Transverse colon (tissue), 4 donors: ENCODE results near the gene RPE. TPM values are rescaled to one million over a fixed set of nuclear protein-coding genes. Genes with fewer than 3 reads are reported as not detected.

Experiments used
- DNase-seq: peaks from one replicate; pipeline ENCODE4 v3.0.0-alpha.2; 2019
- H3K27ac ChIP-seq, 4 donors: fragments of 200-600 bp; sonication (generic); 2 replicates each; pipeline ENCODE4 v1.5.1; 2016 to 2018; ENCODE audit warnings: inconsistent platforms in 4 of 4
- H3K27me3 ChIP-seq: fragments of 200-600 bp; sonication (generic); 2 replicates; pipeline ENCODE4 v1.5.1; 2017; ENCODE audit warnings: inconsistent platforms
- H3K36me3 ChIP-seq, 4 donors: fragments of 200-600 bp; sonication (generic); 2 replicates each; pipeline ENCODE4 v1.5.1; 2017 to 2019; ENCODE audit warnings: inconsistent platforms in 4 of 4
- H3K4me1 ChIP-seq, 4 donors: fragments of 200-600 bp; sonication (generic); 2 replicates each; pipeline ENCODE4 v1.5.1; 2017 to 2020; ENCODE audit warnings: inconsistent platforms in 4 of 4
- H3K4me3 ChIP-seq, 4 donors: fragments of 200-600 bp; sonication (generic); 1 replicate in 1 of 4; 2 replicates in 3 of 4; pipeline versions ENCODE4 v1.5.1 to v1.6.1; 2017 to 2019; ENCODE audit warnings: inconsistent platforms in 4 of 4
- H3K9me3 ChIP-seq, 2 donors: fragments of 200-600 bp; sonication (generic); 2 replicates each; pipeline ENCODE4 v1.5.1; 2017 to 2019; ENCODE audit warnings: inconsistent platforms in 2 of 2
- EP300 ChIP-seq: sonication (generic); formaldehyde crosslinking; IDR thresholded peaks from one replicate; pipeline ENCODE4 v1.6.1; 2017; ENCODE audit warnings: antibody characterized with exemption, low read depth
- POLR2A ChIP-seq: fragments of 450-650 bp; IDR thresholded peaks from one replicate; pipeline ENCODE4 v1.6.1; 2016; ENCODE audit warnings: antibody characterized with exemption, mild to moderate bottlenecking, moderate library complexity
- POLR2AphosphoS5 ChIP-seq, 3 donors: sonication (generic); formaldehyde crosslinking; IDR thresholded peaks; one replicate each; pipeline ENCODE4 v1.6.1; 2016; ENCODE audit warnings: antibody characterized with exemption in 3 of 3
- WGBS, 2 donors: methylation state at CpG; one replicate each; pipeline ENCODE4 v1.1.5; 2018; ENCODE audit warnings: low coverage in 1 of 2; 5-methylcytosine and 5-hydroxymethylcytosine counted together
- in situ Hi-C, 4 donors: fragments of 200-750 bp; cut with MboI; loops; one replicate each; pipeline versions ENCODE4 v1.15.0 to v1.15.1; 2017; ENCODE audit warnings: low sequenced_read_pairs in 3 of 4, low pct_ligation_motif_present in 1 of 4, low pct_unique_long_range_greater_than_20kb in 1 of 4
- intact Hi-C: fragments of 100-400 bp; cut with DNase I; formaldehyde crosslinking; loops from one replicate; pipeline ENCODE4 v1.15.1; 2023; ENCODE audit warnings: low total_unique reads
- total RNA-seq, 4 donors: library from RNA; depleted of rRNA; stranded (reverse); fragments of >200 nt; gene quantifications; one replicate each; pipeline ENCODE4 v1.1.0, GENCODE V29; 2016
- TF ChIP-seq, protein P1 (sequence below), 5 experiments: fragments of 200-600 bp in 3 of 5; fragments of 450-650 bp in 2 of 5; sonication (generic) in 3 of 5; IDR thresholded peaks; 1 replicate in 2 of 5; 2 replicates in 3 of 5; pipeline ENCODE4 v1.5.1; 2016 to 2017; ENCODE audit warnings: antibody characterized with exemption in 5 of 5, inconsistent platforms in 3 of 5, mild to moderate bottlenecking in 2 of 5, moderate library complexity in 1 of 5

RPE gene
- total RNA-seq, 4 donors from 2014 or later = 13.1 to 50.0 (median 30.1) TPM

DNA sequence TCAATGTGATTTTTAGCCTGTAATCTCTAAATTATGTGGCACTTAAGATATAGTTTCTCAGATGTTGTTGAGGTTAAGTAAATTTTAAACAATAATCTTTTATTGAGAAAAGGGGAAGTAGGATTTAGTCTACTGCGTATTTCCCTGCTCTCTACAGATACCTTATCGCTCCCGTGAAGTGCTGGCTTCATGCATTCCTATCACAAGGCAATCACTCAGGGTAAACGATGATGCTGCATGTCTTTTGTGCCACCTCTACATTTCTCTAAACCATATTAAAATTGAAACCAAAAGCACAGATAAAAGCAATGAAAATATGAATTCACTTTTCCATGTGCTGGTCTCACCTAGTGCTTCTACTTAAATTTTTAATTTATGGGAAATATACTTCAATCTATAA lies 14.4 kb upstream of the RPE start:
- Histone ChIP-seq H3K36me3 (no peaks in the 10 kb centered on the region), H3K27ac (no peak overlapping the region), H3K4me3 (no peak overlapping the region), H3K27me3 (no peaks in the 10 kb centered on the region), H3K9me3 (no peaks in the 10 kb centered on the region), H3K4me1 (no peaks in the 10 kb centered on the region)
- DNase-seq = no peak
- in situ Hi-C loops = no loop called here
- TF ChIP-seq POLR2A = no peak
- TF ChIP-seq EP300 = no peak
- TF ChIP-seq POLR2AphosphoS5 (IDR thresholded peaks at IDR 0.05) = no peak
- TF ChIP-seq, protein P1, sequence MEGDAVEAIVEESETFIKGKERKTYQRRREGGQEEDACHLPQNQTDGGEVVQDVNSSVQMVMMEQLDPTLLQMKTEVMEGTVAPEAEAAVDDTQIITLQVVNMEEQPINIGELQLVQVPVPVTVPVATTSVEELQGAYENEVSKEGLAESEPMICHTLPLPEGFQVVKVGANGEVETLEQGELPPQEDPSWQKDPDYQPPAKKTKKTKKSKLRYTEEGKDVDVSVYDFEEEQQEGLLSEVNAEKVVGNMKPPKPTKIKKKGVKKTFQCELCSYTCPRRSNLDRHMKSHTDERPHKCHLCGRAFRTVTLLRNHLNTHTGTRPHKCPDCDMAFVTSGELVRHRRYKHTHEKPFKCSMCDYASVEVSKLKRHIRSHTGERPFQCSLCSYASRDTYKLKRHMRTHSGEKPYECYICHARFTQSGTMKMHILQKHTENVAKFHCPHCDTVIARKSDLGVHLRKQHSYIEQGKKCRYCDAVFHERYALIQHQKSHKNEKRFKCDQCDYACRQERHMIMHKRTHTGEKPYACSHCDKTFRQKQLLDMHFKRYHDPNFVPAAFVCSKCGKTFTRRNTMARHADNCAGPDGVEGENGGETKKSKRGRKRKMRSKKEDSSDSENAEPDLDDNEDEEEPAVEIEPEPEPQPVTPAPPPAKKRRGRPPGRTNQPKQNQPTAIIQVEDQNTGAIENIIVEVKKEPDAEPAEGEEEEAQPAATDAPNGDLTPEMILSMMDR (IDR thresholded peaks at IDR 0.05) = no peak
- 38 to 62% methylated on average over 4 of the region's 4 CpGs for WGBS, 2 donors
- intact Hi-C loops = no loop called here

DNA sequence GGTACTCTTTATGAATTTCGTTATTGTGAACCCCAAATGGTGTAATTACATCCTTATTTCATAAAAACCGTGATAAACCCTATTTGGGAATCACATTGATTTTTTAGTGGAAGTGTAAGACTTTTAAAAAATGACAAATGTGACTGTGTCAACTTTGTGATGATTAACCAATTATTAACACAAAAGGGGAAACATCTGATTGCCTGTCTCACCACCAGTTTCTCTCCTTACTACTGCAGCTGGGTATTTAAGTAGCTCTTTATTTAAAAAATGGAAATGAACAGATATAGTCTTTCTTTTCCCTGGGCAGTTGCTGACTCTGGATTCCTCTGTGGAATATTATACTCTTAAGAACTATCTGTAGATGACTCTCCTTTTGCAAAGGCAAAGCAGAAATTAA lies 11.6 kb upstream of the RPE start:
- TF ChIP-seq POLR2AphosphoS5 (IDR thresholded peaks at IDR 0.05) (no peak), EP300 (no peak), POLR2A (no peak)
- TF ChIP-seq, protein P1 (IDR thresholded peaks at IDR 0.05) = no peak
- WGBS, 2 donors = 52 to 78% methylated on average over 2 of the region's 2 CpGs
- Histone ChIP-seq H3K4me1 (no peaks in the 10 kb centered on the region), H3K27me3 (no peaks in the 10 kb centered on the region), H3K36me3 (no peaks in the 10 kb centered on the region), H3K27ac (no peak overlapping the region), H3K9me3 (no peaks in the 10 kb centered on the region), H3K4me3 (no peak overlapping the region)
- intact Hi-C loops = no loop called here
- in situ Hi-C loops = loop anchor here in 1 of 4 donors (10.0 kb wide), 1 partner anchor 184 kb away; the partner anchor contains the start of gene KANSL1L
- DNase-seq = no peak

DNA sequence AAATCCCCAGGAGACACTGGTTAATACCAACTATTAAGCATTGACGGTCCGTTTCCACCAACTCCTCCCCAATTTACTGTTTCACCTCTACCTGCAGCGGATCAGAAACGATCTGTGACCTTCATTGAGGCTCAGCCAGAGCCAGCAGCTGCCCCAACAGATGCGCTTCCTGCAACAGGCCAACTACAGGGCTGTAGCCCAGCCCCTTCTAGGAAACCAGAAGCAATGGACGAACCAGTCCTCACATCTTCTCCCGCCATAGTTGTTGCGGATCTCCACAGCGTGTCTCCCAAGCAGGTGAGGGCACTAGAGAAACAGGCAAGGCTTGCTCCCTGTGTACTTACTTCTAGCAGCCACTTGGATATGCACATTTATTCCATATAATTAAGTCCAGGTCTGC lies 8.5 kb upstream of the RPE start:
- Histone ChIP-seq H3K27ac (no peak overlapping the region), H3K4me3 (no peak overlapping the region), H3K9me3 (no peaks in the 10 kb centered on the region), H3K36me3 (no peaks in the 10 kb centered on the region), H3K4me1 (no peaks in the 10 kb centered on the region), H3K27me3 (no peaks in the 10 kb centered on the region)
- in situ Hi-C loops (loop anchor here in 1 of 4 donors (10.0 kb wide), 1 partner anchor 181 kb away; the partner anchor contains the start of gene KANSL1L), intact Hi-C loops (no loop called here)
- WGBS, 2 donors = 83 to 89% methylated on average over 5 to 9 of the region's 9 CpGs
- TF ChIP-seq POLR2AphosphoS5 (IDR thresholded peaks at IDR 0.05) (no peak), EP300 (no peak), POLR2A (no peak)
- TF ChIP-seq, protein P1 (IDR thresholded peaks at IDR 0.05) = no peak
- no peak for DNase-seq

DNA sequence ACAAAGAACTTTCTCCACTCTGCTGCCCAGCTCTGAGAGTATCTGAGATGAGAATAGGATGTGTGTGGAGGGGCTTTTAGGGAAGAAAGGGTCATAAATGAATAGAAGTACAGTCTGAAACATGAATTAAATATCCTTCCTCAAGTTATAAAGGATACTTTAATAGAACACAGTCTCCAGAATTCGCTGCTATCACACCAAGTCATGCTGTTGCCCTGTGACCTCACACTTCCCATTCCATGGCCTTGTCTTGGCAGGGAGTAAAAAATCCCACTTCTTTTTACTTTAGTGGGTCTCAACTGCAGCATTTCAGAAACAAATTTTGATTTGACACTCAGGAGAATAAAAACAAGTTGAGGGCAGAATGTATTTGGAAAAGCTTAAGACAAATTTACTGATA lies 3.8 kb upstream of the RPE start:
- no peak overlapping the region for H3K27ac ChIP-seq
- DNase-seq = no peak
- 50 to 88% methylated on average over 1 of the region's 1 CpG for WGBS, 2 donors
- H3K36me3 ChIP-seq = no peaks in the 10 kb centered on the region
- peaks cover 2 to 13% (median 9%) of the 10 kb centered on the region in 4 donors for H3K4me1 ChIP-seq
- intact Hi-C loops (no loop called here), in situ Hi-C loops (loop anchor here in 1 of 4 donors (10.0 kb wide), 1 partner anchor 176 kb away; the partner anchor contains the start of gene KANSL1L)
- no peaks in the 10 kb centered on the region for H3K27me3 ChIP-seq
- H3K4me3 ChIP-seq = no peak overlapping the region
- H3K9me3 ChIP-seq = no peaks in the 10 kb centered on the region
- TF ChIP-seq POLR2A = no peak
- TF ChIP-seq EP300 = no peak
